A673 (cell line): Measurements from ENCODE around the gene CLGN.

Experiments used
- EZH2 ChIP-seq: fragments of 200-600 bp; sonication (generic); IDR thresholded peaks from 2 replicates; pipeline ENCODE4 v1.6.1; 2017; ENCODE audit warnings: borderline replicate concordance, low read depth, mild to moderate bottlenecking, mixed read lengths, antibody characterized with exemption, low read length; ENCODE audit not compliant: poor library complexity, severe bottlenecking
- TF ChIP-seq, protein P1 (sequence below): fragments of 300-800, 200-600 bp; sonication (generic); conservative IDR thresholded peaks from 2 replicates; pipeline ENCODE4 v1.5.1; 2017; ENCODE audit warnings: low read depth, mild to moderate bottlenecking, antibody characterized with exemption, low read length, moderate library complexity, mixed read lengths

DNA sequence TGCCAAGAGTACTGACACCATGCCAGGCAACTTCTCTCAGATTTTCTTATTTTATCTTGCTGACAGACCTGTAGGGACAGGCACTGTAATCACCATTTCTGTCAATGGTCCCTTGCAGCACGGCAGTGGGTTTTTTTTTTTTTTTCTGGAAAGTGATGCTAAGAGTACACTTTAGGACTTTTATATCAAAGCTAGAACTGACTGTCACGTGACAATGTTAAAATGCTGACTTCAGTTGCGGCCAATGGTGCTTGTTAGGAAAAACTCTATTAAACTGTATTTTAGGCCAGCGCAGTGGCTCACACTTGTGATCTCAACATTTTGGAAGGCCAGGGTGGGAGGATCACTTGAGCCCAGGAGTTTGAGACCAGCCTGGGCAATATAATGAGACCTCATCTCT, 66.3 kb downstream of the CLGN start:
- no peak for TF ChIP-seq EZH2
- TF ChIP-seq, protein P1, sequence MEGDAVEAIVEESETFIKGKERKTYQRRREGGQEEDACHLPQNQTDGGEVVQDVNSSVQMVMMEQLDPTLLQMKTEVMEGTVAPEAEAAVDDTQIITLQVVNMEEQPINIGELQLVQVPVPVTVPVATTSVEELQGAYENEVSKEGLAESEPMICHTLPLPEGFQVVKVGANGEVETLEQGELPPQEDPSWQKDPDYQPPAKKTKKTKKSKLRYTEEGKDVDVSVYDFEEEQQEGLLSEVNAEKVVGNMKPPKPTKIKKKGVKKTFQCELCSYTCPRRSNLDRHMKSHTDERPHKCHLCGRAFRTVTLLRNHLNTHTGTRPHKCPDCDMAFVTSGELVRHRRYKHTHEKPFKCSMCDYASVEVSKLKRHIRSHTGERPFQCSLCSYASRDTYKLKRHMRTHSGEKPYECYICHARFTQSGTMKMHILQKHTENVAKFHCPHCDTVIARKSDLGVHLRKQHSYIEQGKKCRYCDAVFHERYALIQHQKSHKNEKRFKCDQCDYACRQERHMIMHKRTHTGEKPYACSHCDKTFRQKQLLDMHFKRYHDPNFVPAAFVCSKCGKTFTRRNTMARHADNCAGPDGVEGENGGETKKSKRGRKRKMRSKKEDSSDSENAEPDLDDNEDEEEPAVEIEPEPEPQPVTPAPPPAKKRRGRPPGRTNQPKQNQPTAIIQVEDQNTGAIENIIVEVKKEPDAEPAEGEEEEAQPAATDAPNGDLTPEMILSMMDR = no peak
